Stimulated activated CD8-positive, alpha-beta memory T cell treated with anti-CD3 and anti-CD28 coated beads, Interleukin-12 subunit alpha, Interleukin-12 subunit beta, amount 100 ng/mL, for 4 hours (primary cell): ENCODE data around the gene SIRT7.
"Not testable (repeated sequence)": the region's sequence is repeated elsewhere in the genome, so short reads cannot be mapped to it uniquely, and the experiment has no call there.

Source experiments
- DNase-seq: peaks from one replicate; pipeline ENCODE4 v3.0.0-alpha.2; 2020; ENCODE audit warnings: low read depth

SIRT7 gene

GRCh38 chr17:81920612-81921536, 2.9 kb upstream of the SIRT7 start:
- no peak for DNase-seq

GRCh38 chr17:81918832-81919545, 1.0 kb upstream of the SIRT7 start:
- no peak for DNase-seq

GRCh38 chr17:81918333-81918669, 325 bp upstream of the SIRT7 start:
- not testable (repeated sequence) for DNase-seq

GRCh38 chr17:81916234-81917001, 1.6 kb downstream of the SIRT7 start:
- no peak for DNase-seq

GRCh38 chr17:81915331-81915730, 2.6 kb downstream of the SIRT7 start:
- no peak for DNase-seq

GRCh38 chr17:81914103-81914850, 3.7 kb downstream of the SIRT7 start:
- no peak for DNase-seq

- DNase-seq = no peak
Observed at GRCh38 chr17:81913394-81914102, 4.4 kb downstream of the SIRT7 start.

GRCh38 chr17:81912441-81913309, 5.3 kb downstream of the SIRT7 start:
- DNase-seq = no peak

- no peak for DNase-seq
Observed at GRCh38 chr17:81911969-81912368, 6.0 kb downstream of the SIRT7 start.

GRCh38 chr17:81911277-81911961, 6.6 kb downstream of the SIRT7 start, which contains the start of gene PCYT2:
Gene PCYT2 (minus strand): TSS chr17:81911399. CDS start chr17:81911355, 44 bp downstream.
- peak; percentile 86 for DNase-seq

GRCh38 chr17:81910840-81911276, 7.1 kb downstream of the SIRT7 start:
- no peak for DNase-seq

GRCh38 chr17:81909966-81910839, 7.8 kb downstream of the SIRT7 start:
- DNase-seq = no peak

- DNase-seq = no peak
Observed at GRCh38 chr17:81909231-81909630, 8.7 kb downstream of the SIRT7 start.

GRCh38 chr17:81908793-81909192, 9.2 kb downstream of the SIRT7 start:
- DNase-seq = no peak

GRCh38 chr17:81907219-81908145, 10.5 kb downstream of the SIRT7 start:
- no peak for DNase-seq

GRCh38 chr17:81906476-81907218, 11.3 kb downstream of the SIRT7 start:
- DNase-seq = no peak

- no peak for DNase-seq
Observed at GRCh38 chr17:81905993-81906392, 12.0 kb downstream of the SIRT7 start.
